Transverse colon (tissue), 4 donors: ENCODE results near the gene CATSPER1.

Source experiments
- CTCF ChIP-seq, 5 experiments: fragments of 200-600 bp in 3 of 5; fragments of 450-650 bp in 2 of 5; sonication (generic) in 3 of 5; IDR thresholded peaks; 1 replicate in 2 of 5; 2 replicates in 3 of 5; pipeline ENCODE4 v1.5.1; 2016 to 2017; ENCODE audit warnings: antibody characterized with exemption in 5 of 5, inconsistent platforms in 3 of 5, mild to moderate bottlenecking in 2 of 5, moderate library complexity in 1 of 5
- EP300 ChIP-seq: sonication (generic); formaldehyde crosslinking; IDR thresholded peaks from one replicate; pipeline ENCODE4 v1.6.1; 2017; ENCODE audit warnings: antibody characterized with exemption, low read depth
- POLR2A ChIP-seq: fragments of 450-650 bp; IDR thresholded peaks from one replicate; pipeline ENCODE4 v1.6.1; 2016; ENCODE audit warnings: antibody characterized with exemption, mild to moderate bottlenecking, moderate library complexity
- POLR2AphosphoS5 ChIP-seq, 3 donors: sonication (generic); formaldehyde crosslinking; IDR thresholded peaks; one replicate each; pipeline ENCODE4 v1.6.1; 2016; ENCODE audit warnings: antibody characterized with exemption in 3 of 3

GRCh38 chr11:65976216-65977176 is 49.8 kb downstream of the CATSPER1 start:
- TF ChIP-seq CTCF (IDR thresholded peaks at IDR 0.05) = no peak
- TF ChIP-seq EP300 = no peak
- no peak for TF ChIP-seq POLR2A
- TF ChIP-seq POLR2AphosphoS5 (IDR thresholded peaks at IDR 0.05) = no peak
